ENCODE results near the gene TCFL5.

The TCFL5 gene

GRCh38 chr20:62795023-62795761 lies 66.4 kb downstream of the TCFL5 start:
- TF ChIP-seq CTCF (IDR thresholded peaks at IDR 0.05; ENCODE audit: unreplicated experiment in 3 of 3): no peak
- Mint-ChIP-seq H3K4me3 (peak overlapping the region; percentile 84 to 91 (median 86)), H3K27me3 (ENCODE audit: low read depth) (peaks cover 17% of the 10 kb centered on the region), H3K9me3 (no peaks in the 10 kb centered on the region), H3K4me1 (peaks cover 24% of the 10 kb centered on the region), H3K36me3 (ENCODE audit: low read depth) (peaks cover 23% of the 10 kb centered on the region), H3K27ac (peak overlapping the region in 2 of 3 experiments; percentile 41 to 74)

- Mint-ChIP-seq H3K4me1 (peaks cover 20% of the 10 kb centered on the region), H3K36me3 (ENCODE audit: low read depth) (peaks cover 15% of the 10 kb centered on the region), H3K9me3 (no peaks in the 10 kb centered on the region), H3K4me3 (peak overlapping the region; percentile 84 to 91 (median 86)), H3K27ac (no peak overlapping the region), H3K27me3 (ENCODE audit: low read depth) (peaks cover 17% of the 10 kb centered on the region)
- no peak for TF ChIP-seq CTCF (IDR thresholded peaks at IDR 0.05; ENCODE audit: unreplicated experiment in 3 of 3)
Measured at GRCh38 chr20:62794007-62794724, 67.5 kb downstream of the TCFL5 start.

GRCh38 chr20:62793757-62794006 lies 67.9 kb downstream of the TCFL5 start:
- peaks cover 17% of the 10 kb centered on the region for H3K27me3 Mint-ChIP-seq (ENCODE audit: low read depth)
- H3K4me1 Mint-ChIP-seq: peaks cover 19% of the 10 kb centered on the region
- H3K9me3 Mint-ChIP-seq: no peaks in the 10 kb centered on the region
- peaks cover 10% of the 10 kb centered on the region for H3K36me3 Mint-ChIP-seq (ENCODE audit: low read depth)
- peak overlapping the region; percentile 45 to 51 (median 49) for H3K4me3 Mint-ChIP-seq
- TF ChIP-seq CTCF (IDR thresholded peaks at IDR 0.05; ENCODE audit: unreplicated experiment in 3 of 3): no peak
- H3K27ac Mint-ChIP-seq: no peak overlapping the region

- peaks cover 21% of the 10 kb centered on the region for H3K27me3 Mint-ChIP-seq (ENCODE audit: low read depth)
- H3K9me3 Mint-ChIP-seq: no peaks in the 10 kb centered on the region
- TF ChIP-seq CTCF (IDR thresholded peaks at IDR 0.05; ENCODE audit: unreplicated experiment in 3 of 3): no peak
- H3K4me1 Mint-ChIP-seq: peaks cover 13% of the 10 kb centered on the region
- H3K27ac Mint-ChIP-seq: peak overlapping the region in 1 of 3 experiments; percentile 65
- H3K4me3 Mint-ChIP-seq: peak overlapping the region; percentile 52 to 59 (median 52)
- H3K36me3 Mint-ChIP-seq (ENCODE audit: low read depth): peaks cover 4% of the 10 kb centered on the region
Measured at GRCh38 chr20:62792940-62793756, 68.5 kb downstream of the TCFL5 start.

- Mint-ChIP-seq H3K4me3 (peak overlapping the region in 2 of 3 experiments; percentile 52), H3K27ac (peak overlapping the region in 1 of 3 experiments; percentile 65), H3K9me3 (no peaks in the 10 kb centered on the region), H3K36me3 (ENCODE audit: low read depth) (no peaks in the 10 kb centered on the region), H3K27me3 (ENCODE audit: low read depth) (peaks cover 25% of the 10 kb centered on the region), H3K4me1 (peaks cover 19% of the 10 kb centered on the region)
- TF ChIP-seq CTCF (IDR thresholded peaks at IDR 0.05; ENCODE audit: unreplicated experiment in 3 of 3): no peak
Measured at GRCh38 chr20:62792182-62792939, 69.3 kb downstream of the TCFL5 start.
